ENCODE results near the gene CFAP74. TPM values are rescaled to one million over a fixed set of nuclear protein-coding genes. Genes with fewer than 3 reads are reported as not detected.

CFAP74 gene
- total and polyA plus RNA-seq, 9 of the 15 experiments (the other 6 are each of a cell fraction or from before 2014, with no cell fraction given) = 0.03 to 0.15 (median 0.05) TPM; not detected in 6

DNA sequence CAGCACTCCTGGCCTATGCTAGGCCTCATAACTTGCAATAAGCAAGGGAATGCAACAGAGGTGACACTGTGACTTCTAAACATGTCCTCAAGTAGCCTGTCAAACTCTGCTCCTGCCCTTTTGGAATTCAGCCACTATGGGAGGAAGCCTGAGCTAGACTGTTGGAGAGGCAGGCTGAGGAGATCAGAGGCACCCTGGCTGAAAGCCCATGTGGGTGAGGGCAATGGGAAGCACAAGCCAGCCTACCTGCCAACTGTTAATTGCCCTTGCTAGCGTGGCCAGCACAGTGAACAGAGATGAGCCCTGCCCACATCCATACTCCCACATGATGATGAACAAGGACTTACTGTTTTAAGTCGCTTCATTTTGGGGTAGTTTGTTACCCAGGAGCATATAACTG, 130.4 kb downstream of the CFAP74 start:
- CTCF ChIA-PET (ENCODE audit: low intra/inter-chr PET ratio) = no interaction called here
- H3K4me3 ChIP-seq = no peak overlapping the region
- peak in 1 of 4 experiments; percentile 5 for DNase-seq (ENCODE audit: extremely low read depth in 1 of 4, low spot score in 3 of 4)
- H4K20me1 ChIP-seq (replicated peaks; ENCODE audit: control insufficient read depth, insufficient read depth, low read length) = peaks cover 37% of the 10 kb centered on the region
- ATAC-seq = no peak
- TF ChIP-seq NFXL1 (CRISPR knock-in tag; IDR thresholded peaks at IDR 0.05) (no peak), POLR2AphosphoS5 (IDR thresholded peaks at IDR 0.05; ENCODE audit: control insufficient read depth, insufficient read depth, low read depth, low read length) (0 out of 2 replicates have a peak, but pooled peaks have one; percentile 2)
- H3K4me2 ChIP-seq (ENCODE audit: insufficient read depth, low read length) = no peak overlapping the region
- no TSS peak for BruUV-seq (replicated peaks)
- H3K27me3 ChIP-seq (ENCODE audit: control insufficient read depth in 2 of 2, insufficient read depth in 2 of 2, low read length in 2 of 2) = no peaks in the 10 kb centered on the region
- peaks cover 94% of the 10 kb centered on the region for H3K79me2 ChIP-seq (ENCODE audit: control insufficient read depth, insufficient read depth, low read length)
- POLR2A ChIA-PET = interaction anchor here (1.5 kb wide), 1 partner anchor 13 kb away, joined by 4 read pairs; no protein-coding TSS in a partner anchor
- H3K9me3 ChIP-seq (replicated peaks; ENCODE audit: control insufficient read depth, insufficient read depth, low read depth, low read length) = no peaks in the 10 kb centered on the region
- peaks cover 5 to 12% of the 10 kb centered on the region in 2 experiments for H3K4me1 ChIP-seq (replicated peaks in 1 of 2; ENCODE audit: control insufficient read depth in 2 of 2, insufficient read depth in 2 of 2, low read length in 2 of 2)
- H3K9ac ChIP-seq (ENCODE audit: insufficient read depth in 1 of 2, low read depth in 2 of 2, low read length in 2 of 2) = peak overlapping the region in 1 of 2 experiments; percentile 64; a peak in 1 of 4 replicates
- no peak overlapping the region for H2AFZ ChIP-seq (ENCODE audit: low read depth, low read length)
- in situ Hi-C loops (cut with MboI) (no loop called here), intact Hi-C loops (cut with micrococcal nuclease) (no loop called here)
- WGBS (ENCODE audit: insufficient coverage, low coverage, missing lambda C conversion rate) = 89% methylated on average over 2 of the region's 2 CpGs
- H3K9me1 ChIP-seq (ENCODE audit: control insufficient read depth, insufficient read depth, low read length) = peaks cover 10% of the 10 kb centered on the region
- no peak for FAIRE-seq
- peaks cover 49% of the 10 kb centered on the region for H3K36me3 ChIP-seq (ENCODE audit: control insufficient read depth, insufficient read depth, low read length)
- H3K27ac ChIP-seq (ENCODE audit: extremely low read depth, low read depth, low read length) = no peak overlapping the region

DNA sequence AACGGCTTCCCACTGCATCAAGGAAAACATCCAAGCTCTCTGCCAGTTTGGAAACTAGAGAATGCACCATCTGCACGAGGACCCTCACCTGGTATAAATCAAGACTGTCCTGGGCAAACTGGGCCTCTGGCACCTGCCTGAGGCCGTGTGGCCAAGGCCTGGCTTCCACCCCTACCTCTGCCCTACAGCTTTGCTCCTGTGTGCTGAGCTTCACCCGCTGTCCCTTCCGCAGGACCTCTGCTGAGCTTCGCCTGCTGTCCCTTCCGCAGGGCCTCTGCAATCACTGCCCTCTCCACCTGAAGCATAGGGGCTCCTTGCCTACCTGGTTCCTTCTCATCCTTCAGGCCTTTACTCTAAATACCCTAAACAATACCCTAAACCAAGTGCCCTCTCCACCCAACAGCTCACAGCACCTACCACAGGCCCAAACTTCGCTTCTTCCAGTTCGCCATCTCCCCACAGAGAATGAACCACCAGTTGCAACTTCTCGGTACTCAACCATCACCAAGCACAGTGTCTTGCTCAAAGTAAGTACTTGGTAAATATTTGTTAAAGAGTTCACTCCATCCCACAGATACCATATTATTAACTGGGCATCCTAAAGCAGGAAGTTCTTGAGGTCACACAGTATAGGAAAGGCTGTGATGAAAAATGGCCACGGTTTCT, 131.1 kb downstream of the CFAP74 start:
- TF ChIP-seq KDM1A (IDR thresholded peaks at IDR 0.05) (no peak), SREBF1 (IDR thresholded peaks at IDR 0.05; ENCODE audit: borderline replicate concordance, low read depth, low read length) (no peak), NCOA6 (IDR thresholded peaks at IDR 0.05) (no peak), STAG1 (CRISPR knock-in tag; IDR thresholded peaks at IDR 0.05; ENCODE audit: borderline replicate concordance) (0 out of 2 replicates have a peak, but pooled peaks have one; percentile 10), POLR2G (IDR thresholded peaks at IDR 0.05; ENCODE audit: low read depth, low read length) (peak; percentile 43)
- no TSS peak for BruUV-seq (replicated peaks)
- no peak overlapping the region for H3K4me2 ChIP-seq (ENCODE audit: insufficient read depth, low read length)
- in situ Hi-C loops (cut with MboI) (no loop called here), intact Hi-C loops (cut with micrococcal nuclease) (no loop called here)
- FAIRE-seq (no peak), DNase-seq (ENCODE audit: extremely low read depth in 1 of 4, low spot score in 3 of 4) (peak in 1 of 4 experiments; percentile 3), ATAC-seq (no peak)
- peaks cover 4% of the 10 kb centered on the region for H3K9me1 ChIP-seq (ENCODE audit: control insufficient read depth, insufficient read depth, low read length)
- H3K79me2 ChIP-seq (ENCODE audit: control insufficient read depth, insufficient read depth, low read length) = peaks cover 94% of the 10 kb centered on the region
- no peaks in the 10 kb centered on the region for H3K9me3 ChIP-seq (replicated peaks; ENCODE audit: control insufficient read depth, insufficient read depth, low read depth, low read length)
- no peak overlapping the region for H3K27ac ChIP-seq (ENCODE audit: extremely low read depth, low read depth, low read length)
- ChIA-PET POLR2A (interaction anchor here (1.4 to 4.0 kb wide), 2 partner anchors 10 to 11 kb away, joined by 9 to 35 read pairs; no protein-coding TSS in a partner anchor), CTCF (ENCODE audit: low intra/inter-chr PET ratio) (no interaction called here)
- H3K9ac ChIP-seq (ENCODE audit: insufficient read depth in 1 of 2, low read depth in 2 of 2, low read length in 2 of 2) = no peak overlapping the region
- no peaks in the 10 kb centered on the region for H3K27me3 ChIP-seq (ENCODE audit: control insufficient read depth in 2 of 2, insufficient read depth in 2 of 2, low read length in 2 of 2)
- no peak overlapping the region for H3K4me3 ChIP-seq
- peaks cover 4 to 5% of the 10 kb centered on the region in 2 experiments for H3K4me1 ChIP-seq (replicated peaks in 1 of 2; ENCODE audit: control insufficient read depth in 2 of 2, insufficient read depth in 2 of 2, low read length in 2 of 2)
- H2AFZ ChIP-seq (ENCODE audit: low read depth, low read length) = no peak overlapping the region
- WGBS (ENCODE audit: insufficient coverage, low coverage, missing lambda C conversion rate) = 84% methylated on average over 11 of the region's 11 CpGs
- H4K20me1 ChIP-seq (replicated peaks; ENCODE audit: control insufficient read depth, insufficient read depth, low read length) = peaks cover 30% of the 10 kb centered on the region
- peaks cover 42% of the 10 kb centered on the region for H3K36me3 ChIP-seq (ENCODE audit: control insufficient read depth, insufficient read depth, low read length)
